Measurements from ENCODE around the gene CELA1.

Gene CELA1

DNA sequence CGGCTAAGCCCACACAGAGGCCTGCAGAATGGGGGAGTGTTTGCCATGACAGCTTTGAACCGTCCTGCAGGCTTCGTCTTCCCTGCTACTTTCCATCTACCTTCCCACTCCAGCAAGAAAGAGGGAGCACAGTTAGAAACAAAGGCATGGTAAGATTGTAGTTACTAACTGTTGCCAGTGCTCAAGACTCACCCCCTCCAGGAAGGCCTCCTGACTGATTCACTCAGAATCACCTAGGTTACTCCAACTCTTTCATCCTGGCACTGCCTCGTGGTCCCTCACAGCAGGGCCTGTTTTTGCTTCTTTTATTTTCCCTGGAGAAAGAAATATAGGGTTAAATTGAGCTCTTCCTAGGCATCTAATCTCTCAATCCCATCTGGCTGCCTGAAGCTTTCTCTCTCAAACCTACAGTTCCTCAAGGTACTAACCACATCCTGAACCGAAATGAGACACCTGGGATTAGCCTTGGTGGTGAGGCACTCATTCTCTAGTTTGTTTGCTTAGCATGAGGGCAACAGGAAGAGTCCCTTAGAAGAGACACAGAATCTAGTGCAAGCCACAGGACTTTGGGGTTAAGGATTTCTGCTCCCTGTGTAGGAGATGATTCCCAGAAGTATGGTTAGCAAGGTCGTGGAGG, 36.9 kb upstream of the CELA1 start:
- peaks cover 22% of the 10 kb centered on the region for H3K36me3 Mint-ChIP-seq (ENCODE audit: low read depth)
- H3K9me3 Mint-ChIP-seq = no peaks in the 10 kb centered on the region
- H3K4me1 Mint-ChIP-seq (ENCODE audit: low read depth) = peaks cover 34% of the 10 kb centered on the region
- H3K27me3 Mint-ChIP-seq (ENCODE audit: low read depth) = no peaks in the 10 kb centered on the region
- H3K27ac Mint-ChIP-seq = peak overlapping the region; percentile 0
- no peak for DNase-seq (ENCODE audit: low spot score)
- no peak overlapping the region for H3K4me3 Mint-ChIP-seq

- Mint-ChIP-seq H3K9me3 (no peaks in the 10 kb centered on the region), H3K27ac (peak overlapping the region; percentile 29), H3K27me3 (ENCODE audit: low read depth) (no peaks in the 10 kb centered on the region), H3K36me3 (ENCODE audit: low read depth) (peaks cover 28% of the 10 kb centered on the region), H3K4me1 (ENCODE audit: low read depth) (peaks cover 26% of the 10 kb centered on the region), H3K4me3 (no peak overlapping the region)
- no peak for DNase-seq (ENCODE audit: low spot score)
Observed at GRCh38 chr12:51382173-51382572, 35.7 kb upstream of the CELA1 start.

- Mint-ChIP-seq H3K9me3 (no peaks in the 10 kb centered on the region), H3K4me3 (no peak overlapping the region), H3K27me3 (ENCODE audit: low read depth) (no peaks in the 10 kb centered on the region), H3K27ac (no peak overlapping the region), H3K4me1 (ENCODE audit: low read depth) (peaks cover 21% of the 10 kb centered on the region), H3K36me3 (ENCODE audit: low read depth) (peaks cover 28% of the 10 kb centered on the region)
- no peak for DNase-seq (ENCODE audit: low spot score)
Observed at GRCh38 chr12:51381226-51382079, 35.0 kb upstream of the CELA1 start.

- peaks cover 24% of the 10 kb centered on the region for H3K4me1 Mint-ChIP-seq (ENCODE audit: low read depth)
- peaks cover 36% of the 10 kb centered on the region for H3K36me3 Mint-ChIP-seq (ENCODE audit: low read depth)
- H3K9me3 Mint-ChIP-seq = no peaks in the 10 kb centered on the region
- H3K4me3 Mint-ChIP-seq = no peak overlapping the region
- no peaks in the 10 kb centered on the region for H3K27me3 Mint-ChIP-seq (ENCODE audit: low read depth)
- no peak for DNase-seq (ENCODE audit: low spot score)
- H3K27ac Mint-ChIP-seq = no peak overlapping the region
Observed at GRCh38 chr12:51379571-51379970, 33.1 kb upstream of the CELA1 start.

DNA sequence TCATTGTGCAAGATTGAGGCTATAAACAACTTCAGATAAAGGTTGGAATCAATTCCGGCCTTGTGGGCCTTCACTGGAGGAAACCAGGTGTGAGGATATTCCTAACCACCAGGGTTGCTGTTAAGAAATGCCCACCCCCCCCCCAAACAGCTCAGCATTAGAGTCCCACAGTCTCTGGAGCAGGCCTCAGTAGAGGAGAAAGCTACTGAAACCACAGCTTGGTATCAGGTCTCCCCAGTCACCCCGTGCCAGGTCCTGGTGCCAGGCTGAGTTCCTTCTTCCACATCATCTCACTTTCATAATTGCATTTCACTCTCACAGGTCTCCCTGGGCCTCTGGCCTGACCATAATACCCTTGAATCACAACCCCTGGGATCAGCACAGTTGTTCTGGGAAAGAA, 32.3 kb upstream of the CELA1 start:
- Mint-ChIP-seq H3K36me3 (ENCODE audit: low read depth) (peaks cover 40% of the 10 kb centered on the region), H3K4me3 (no peak overlapping the region), H3K27ac (no peak overlapping the region), H3K9me3 (no peaks in the 10 kb centered on the region), H3K27me3 (ENCODE audit: low read depth) (no peaks in the 10 kb centered on the region), H3K4me1 (ENCODE audit: low read depth) (peaks cover 22% of the 10 kb centered on the region)
- no peak for DNase-seq (ENCODE audit: low spot score)

GRCh38 chr12:51377099-51377984, 30.9 kb upstream of the CELA1 start:
- Mint-ChIP-seq H3K9me3 (no peaks in the 10 kb centered on the region), H3K36me3 (ENCODE audit: low read depth) (peaks cover 43% of the 10 kb centered on the region), H3K4me1 (ENCODE audit: low read depth) (peaks cover 21% of the 10 kb centered on the region), H3K27me3 (ENCODE audit: low read depth) (no peaks in the 10 kb centered on the region), H3K4me3 (no peak overlapping the region), H3K27ac (no peak overlapping the region)
- DNase-seq (ENCODE audit: low spot score) = no peak

DNA sequence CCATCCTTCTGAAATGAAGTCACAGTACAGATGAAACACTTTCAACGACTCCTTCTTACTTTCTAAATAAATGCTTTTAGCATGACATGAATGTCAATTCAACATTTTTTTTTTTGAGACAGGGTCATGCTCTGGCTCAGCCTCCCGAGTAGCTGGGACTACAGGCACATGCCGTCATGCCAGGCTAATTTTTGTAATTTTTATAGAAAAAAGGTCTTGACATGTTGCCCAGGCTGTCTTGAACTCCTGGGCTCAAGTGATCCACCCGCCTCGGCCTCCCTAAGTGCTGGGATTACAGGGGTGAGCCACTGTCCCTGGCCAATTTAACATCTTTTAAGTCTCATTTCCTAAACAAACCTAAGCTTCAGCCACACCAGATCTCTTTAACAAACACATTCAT, 28.4 kb upstream of the CELA1 start:
- Mint-ChIP-seq H3K27me3 (ENCODE audit: low read depth) (no peaks in the 10 kb centered on the region), H3K4me1 (ENCODE audit: low read depth) (peaks cover 31% of the 10 kb centered on the region), H3K27ac (no peak overlapping the region), H3K36me3 (ENCODE audit: low read depth) (peaks cover 54% of the 10 kb centered on the region), H3K9me3 (no peaks in the 10 kb centered on the region), H3K4me3 (no peak overlapping the region)
- DNase-seq (ENCODE audit: low spot score) = no peak

DNA sequence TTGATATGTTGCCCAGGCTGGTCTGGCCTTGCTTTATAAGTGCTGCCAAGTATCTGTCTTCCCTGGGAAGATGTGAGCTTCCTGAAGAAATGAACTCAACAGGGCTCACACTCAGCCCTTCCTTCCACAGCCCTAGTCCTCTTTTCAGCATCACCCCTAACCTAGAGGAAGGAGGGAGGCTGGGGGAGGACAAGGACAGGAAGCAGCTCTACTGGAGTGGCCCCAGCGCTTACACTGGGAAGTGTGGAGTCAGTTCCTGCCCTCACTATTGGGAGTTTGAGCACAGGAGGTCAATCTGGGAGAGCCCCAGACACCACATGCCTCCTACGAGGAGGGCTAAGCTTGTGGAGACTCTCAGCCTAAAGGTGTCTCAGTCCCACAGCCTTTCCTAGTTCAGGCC, 27.9 kb upstream of the CELA1 start:
- Mint-ChIP-seq H3K9me3 (no peaks in the 10 kb centered on the region), H3K4me3 (no peak overlapping the region), H3K4me1 (ENCODE audit: low read depth) (peaks cover 36% of the 10 kb centered on the region), H3K27me3 (ENCODE audit: low read depth) (no peaks in the 10 kb centered on the region), H3K27ac (no peak overlapping the region), H3K36me3 (ENCODE audit: low read depth) (peaks cover 54% of the 10 kb centered on the region)
- no peak for DNase-seq (ENCODE audit: low spot score)

GRCh38 chr12:51373187-51373586, 26.7 kb upstream of the CELA1 start:
- no peaks in the 10 kb centered on the region for H3K27me3 Mint-ChIP-seq (ENCODE audit: low read depth)
- H3K9me3 Mint-ChIP-seq = no peaks in the 10 kb centered on the region
- H3K36me3 Mint-ChIP-seq (ENCODE audit: low read depth) = peaks cover 51% of the 10 kb centered on the region
- no peak overlapping the region for H3K27ac Mint-ChIP-seq
- no peak for DNase-seq (ENCODE audit: low spot score)
- H3K4me3 Mint-ChIP-seq = no peak overlapping the region
- peaks cover 42% of the 10 kb centered on the region for H3K4me1 Mint-ChIP-seq (ENCODE audit: low read depth)

GRCh38 chr12:51372021-51372420, 25.5 kb upstream of the CELA1 start:
- Mint-ChIP-seq H3K4me3 (no peak overlapping the region), H3K9me3 (no peaks in the 10 kb centered on the region), H3K27ac (no peak overlapping the region), H3K4me1 (ENCODE audit: low read depth) (peaks cover 51% of the 10 kb centered on the region), H3K27me3 (ENCODE audit: low read depth) (no peaks in the 10 kb centered on the region), H3K36me3 (ENCODE audit: low read depth) (peaks cover 49% of the 10 kb centered on the region)
- no peak for DNase-seq (ENCODE audit: low spot score)

GRCh38 chr12:51371295-51371953, 24.9 kb upstream of the CELA1 start:
- Mint-ChIP-seq H3K27me3 (ENCODE audit: low read depth) (no peaks in the 10 kb centered on the region), H3K9me3 (no peaks in the 10 kb centered on the region), H3K27ac (peak overlapping the region; percentile 49), H3K4me1 (ENCODE audit: low read depth) (peaks cover 51% of the 10 kb centered on the region), H3K4me3 (peak overlapping the region; percentile 48), H3K36me3 (ENCODE audit: low read depth) (peaks cover 49% of the 10 kb centered on the region)
- DNase-seq (ENCODE audit: low spot score) = no peak

GRCh38 chr12:51370667-51371066, 24.2 kb upstream of the CELA1 start:
- no peaks in the 10 kb centered on the region for H3K9me3 Mint-ChIP-seq
- H3K4me3 Mint-ChIP-seq = no peak overlapping the region
- H3K4me1 Mint-ChIP-seq (ENCODE audit: low read depth) = peaks cover 53% of the 10 kb centered on the region
- H3K27me3 Mint-ChIP-seq (ENCODE audit: low read depth) = no peaks in the 10 kb centered on the region
- H3K36me3 Mint-ChIP-seq (ENCODE audit: low read depth) = peaks cover 49% of the 10 kb centered on the region
- DNase-seq (ENCODE audit: low spot score) = no peak
- no peak overlapping the region for H3K27ac Mint-ChIP-seq

DNA sequence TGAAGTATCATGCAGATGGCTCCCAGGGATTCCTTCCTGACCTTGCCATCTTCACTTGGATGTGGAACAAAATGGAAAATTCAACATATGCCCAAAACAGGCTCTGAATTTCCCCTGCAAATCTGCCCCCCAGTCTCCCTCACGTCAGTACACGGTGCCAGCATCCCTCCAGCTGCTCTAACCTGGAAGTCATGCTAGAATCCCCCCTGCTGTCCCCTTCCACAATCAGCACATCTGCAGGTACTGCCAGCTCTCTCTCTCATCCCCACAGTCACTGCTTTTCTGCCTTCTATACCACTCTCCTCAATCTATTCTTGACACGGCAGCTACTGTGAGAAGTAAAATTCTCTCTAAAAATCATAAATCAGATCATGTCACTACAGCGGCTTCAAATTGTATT, 23.1 kb upstream of the CELA1 start:
- DNase-seq (ENCODE audit: low spot score) = no peak
- peak overlapping the region; percentile 82 for H3K27ac Mint-ChIP-seq
- H3K9me3 Mint-ChIP-seq = no peaks in the 10 kb centered on the region
- peaks cover 51% of the 10 kb centered on the region for H3K4me1 Mint-ChIP-seq (ENCODE audit: low read depth)
- H3K36me3 Mint-ChIP-seq (ENCODE audit: low read depth) = peaks cover 43% of the 10 kb centered on the region
- H3K4me3 Mint-ChIP-seq = peak overlapping the region; percentile 73
- H3K27me3 Mint-ChIP-seq (ENCODE audit: low read depth) = no peaks in the 10 kb centered on the region

All from T-helper 2 cell treated with Interferon-gamma antibody and Interleukin-4, amounts not matched to agents 5 μg/mL and 100 μg/mL, for 36 hours (primary cell).